Panc1 (cell line): ENCODE data around the gene MTX3. TPM values are rescaled to one million over a fixed set of nuclear protein-coding genes. Genes with fewer than 3 reads are reported as not detected.

ENCODE experiments used
- ATAC-seq: fragments of 200-7000 bp; cut with Tn5 transposase; 2 replicates; pipeline ENCODE4 v1.9.1; 2020; ENCODE audit warnings: mild to moderate bottlenecking, moderate library complexity
- BruUV-seq: library from RNA; stranded (reverse); fragments of 400-500 nt; replicated peaks from 2 replicates; lab custom pipeline; 2021; lab: Mats Ljungman, UMichigan
- CTCF ChIA-PET: fragments of 300-600 bp; sonication (Branson Sonifier 250); formaldehyde crosslinking; loops from one replicate; lab custom pipeline; 2022; ENCODE audit warnings: antibody characterized with exemption; lab: Charles Lee
- POLR2A ChIA-PET: fragments of 300-600 bp; sonication (Branson Sonifier 250); formaldehyde crosslinking; loops from one replicate; lab custom pipeline; 2022; ENCODE audit warnings: antibody characterized with exemption; lab: Charles Lee
- DNase-seq: peaks from one replicate; pipeline ENCODE4 v3.0.0-alpha.2; 2010; ENCODE audit warnings: low read depth, low spot score
- H3K27ac ChIP-seq: 2 replicates; pipeline ENCODE4 v1.5.1; 2011; ENCODE audit warnings: mild to moderate bottlenecking, low read length, inconsistent platforms
- H3K27me3 ChIP-seq: fragments of 200-500 bp; sonication (Bioruptor generic); 2 replicates; pipeline ENCODE4 v1.6.0; 2014; ENCODE audit warnings: low read length, inconsistent platforms; ENCODE audit not compliant: control insufficient read depth, insufficient read depth
- H3K36me3 ChIP-seq: fragments of 200-500 bp; sonication (Bioruptor generic); 2 replicates; pipeline ENCODE4 v1.5.1; 2014; ENCODE audit warnings: inconsistent platforms, mild to moderate bottlenecking, low read length, moderate library complexity; ENCODE audit not compliant: control insufficient read depth, insufficient read depth
- H3K4me1 ChIP-seq: 2 replicates; pipeline ENCODE4 v1.5.1; 2011; ENCODE audit warnings: inconsistent platforms, mild to moderate bottlenecking, low read length, moderate library complexity; ENCODE audit not compliant: control insufficient read depth, insufficient read depth
- H3K4me3 ChIP-seq, 2 experiments: 2 replicates each; pipeline ENCODE4 v1.5.1; 2011 to 2012; ENCODE audit warnings: low read depth in 2 of 2, low read length in 2 of 2, mild to moderate bottlenecking in 2 of 2, inconsistent platforms in 1 of 2, moderate library complexity in 1 of 2
- H3K9me3 ChIP-seq: fragments of 200-500 bp; sonication (Bioruptor generic); 2 replicates; pipeline ENCODE4 v1.5.1; 2014; ENCODE audit warnings: low read depth, mild to moderate bottlenecking, inconsistent platforms, low read length, moderate library complexity; ENCODE audit not compliant: control insufficient read depth, insufficient read depth
- POLR2AphosphoS5 ChIP-seq: IDR thresholded peaks from 2 replicates; pipeline ENCODE4 v1.6.1; 2012; ENCODE audit warnings: mild to moderate bottlenecking, low read depth, low read length, moderate library complexity
- SIN3A ChIP-seq: IDR thresholded peaks from 2 replicates; pipeline ENCODE4 v1.6.1; 2012; ENCODE audit warnings: low read depth, mild to moderate bottlenecking, low read length, moderate library complexity, borderline replicate concordance; ENCODE audit not compliant: insufficient read depth
- TCF7L2 ChIP-seq: IDR thresholded peaks from 2 replicates; pipeline ENCODE4 v1.6.1; 2011; ENCODE audit warnings: mild to moderate bottlenecking, low read depth, low read length, inconsistent platforms
- in situ Hi-C: cut with HindIII; loops from 2 replicates; pipeline ENCODE4 v1.10.0; 2016; ENCODE audit warnings: low sequenced_read_pairs, low pct_unique_long_range_greater_than_20kb
- intact Hi-C: fragments of 100-400 bp; cut with micrococcal nuclease; formaldehyde crosslinking; loops from one replicate; pipeline ENCODE4 v1.10.0; 2022; ENCODE audit not compliant: unreplicated experiment
- total RNA-seq: library from RNA; stranded (reverse); gene quantifications from one replicate; pipeline ENCODE4 v1.2.1, GENCODE V29; 2021; ENCODE audit not compliant: unreplicated experiment
- TF ChIP-seq, protein P1 (sequence below): fragments of 450-650 bp; IDR thresholded peaks from 2 replicates; pipeline ENCODE4 v1.5.1; 2017; ENCODE audit warnings: mild to moderate bottlenecking
- TF ChIP-seq, protein P2 (sequence below), 2 experiments: IDR thresholded peaks; 2 replicates each; pipeline ENCODE4 v1.6.1; 2011 to 2012; ENCODE audit warnings: low read depth in 2 of 2, control low read depth in 1 of 2, low read length in 1 of 2, mild to moderate bottlenecking in 1 of 2, moderate library complexity in 1 of 2; ENCODE audit not compliant: insufficient read depth in 1 of 2

Gene MTX3
- total RNA-seq, 1 experiment from 2014 or later, result 18.1 TPM

DNA sequence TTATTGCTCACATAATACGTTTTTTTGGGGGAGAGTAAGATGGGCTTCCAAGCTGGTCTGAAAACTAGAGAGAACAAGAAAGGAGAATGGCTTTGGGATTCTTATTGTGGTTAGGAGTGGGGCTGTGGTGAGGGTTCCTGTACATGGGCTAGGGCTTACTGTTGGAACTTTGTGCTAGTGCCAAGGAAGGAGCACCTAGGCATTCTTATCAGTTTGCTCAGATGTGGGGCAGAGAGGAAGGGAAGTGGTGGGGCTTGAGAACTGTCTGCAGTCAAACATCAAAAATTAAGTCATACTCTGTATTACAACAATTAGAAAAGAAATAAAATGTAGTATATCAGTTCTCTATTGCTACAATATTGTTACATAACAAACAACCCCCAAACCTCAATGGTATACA lies 40.0 kb upstream of the MTX3 start:
- CTCF ChIA-PET, result no interaction called here

DNA sequence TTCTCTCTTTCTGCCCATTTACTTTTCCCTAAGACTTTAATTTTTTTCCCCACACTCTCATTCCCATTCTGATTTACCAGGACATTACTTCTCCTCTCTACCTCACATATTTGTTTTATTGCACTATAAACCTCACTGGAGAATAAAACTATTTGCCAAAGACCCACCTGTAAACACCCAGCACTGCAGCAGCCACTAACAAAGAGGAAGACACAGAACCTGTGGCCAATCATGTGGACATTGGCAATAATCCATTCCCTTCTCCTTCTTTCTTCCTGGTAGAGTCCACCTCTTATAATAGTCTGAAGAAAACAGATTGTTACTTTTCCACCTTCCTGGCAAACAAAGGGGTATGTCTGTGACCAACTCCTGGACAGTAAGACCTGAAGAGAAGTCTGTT lies 35.8 kb upstream of the MTX3 start:
- POLR2A ChIA-PET, result no interaction called here
- CTCF ChIA-PET, result no interaction called here

More for the DNA sequence above, 40.0 kb upstream of the MTX3 start:
- intact Hi-C loops (no loop called here), in situ Hi-C loops (no loop called here)
- BruUV-seq, result no TSS peak
- TF ChIP-seq POLR2AphosphoS5 (no peak), TCF7L2 (no peak), SIN3A (no peak)
- TF ChIP-seq, protein P1, sequence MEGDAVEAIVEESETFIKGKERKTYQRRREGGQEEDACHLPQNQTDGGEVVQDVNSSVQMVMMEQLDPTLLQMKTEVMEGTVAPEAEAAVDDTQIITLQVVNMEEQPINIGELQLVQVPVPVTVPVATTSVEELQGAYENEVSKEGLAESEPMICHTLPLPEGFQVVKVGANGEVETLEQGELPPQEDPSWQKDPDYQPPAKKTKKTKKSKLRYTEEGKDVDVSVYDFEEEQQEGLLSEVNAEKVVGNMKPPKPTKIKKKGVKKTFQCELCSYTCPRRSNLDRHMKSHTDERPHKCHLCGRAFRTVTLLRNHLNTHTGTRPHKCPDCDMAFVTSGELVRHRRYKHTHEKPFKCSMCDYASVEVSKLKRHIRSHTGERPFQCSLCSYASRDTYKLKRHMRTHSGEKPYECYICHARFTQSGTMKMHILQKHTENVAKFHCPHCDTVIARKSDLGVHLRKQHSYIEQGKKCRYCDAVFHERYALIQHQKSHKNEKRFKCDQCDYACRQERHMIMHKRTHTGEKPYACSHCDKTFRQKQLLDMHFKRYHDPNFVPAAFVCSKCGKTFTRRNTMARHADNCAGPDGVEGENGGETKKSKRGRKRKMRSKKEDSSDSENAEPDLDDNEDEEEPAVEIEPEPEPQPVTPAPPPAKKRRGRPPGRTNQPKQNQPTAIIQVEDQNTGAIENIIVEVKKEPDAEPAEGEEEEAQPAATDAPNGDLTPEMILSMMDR, result no peak
- TF ChIP-seq, protein P2, sequence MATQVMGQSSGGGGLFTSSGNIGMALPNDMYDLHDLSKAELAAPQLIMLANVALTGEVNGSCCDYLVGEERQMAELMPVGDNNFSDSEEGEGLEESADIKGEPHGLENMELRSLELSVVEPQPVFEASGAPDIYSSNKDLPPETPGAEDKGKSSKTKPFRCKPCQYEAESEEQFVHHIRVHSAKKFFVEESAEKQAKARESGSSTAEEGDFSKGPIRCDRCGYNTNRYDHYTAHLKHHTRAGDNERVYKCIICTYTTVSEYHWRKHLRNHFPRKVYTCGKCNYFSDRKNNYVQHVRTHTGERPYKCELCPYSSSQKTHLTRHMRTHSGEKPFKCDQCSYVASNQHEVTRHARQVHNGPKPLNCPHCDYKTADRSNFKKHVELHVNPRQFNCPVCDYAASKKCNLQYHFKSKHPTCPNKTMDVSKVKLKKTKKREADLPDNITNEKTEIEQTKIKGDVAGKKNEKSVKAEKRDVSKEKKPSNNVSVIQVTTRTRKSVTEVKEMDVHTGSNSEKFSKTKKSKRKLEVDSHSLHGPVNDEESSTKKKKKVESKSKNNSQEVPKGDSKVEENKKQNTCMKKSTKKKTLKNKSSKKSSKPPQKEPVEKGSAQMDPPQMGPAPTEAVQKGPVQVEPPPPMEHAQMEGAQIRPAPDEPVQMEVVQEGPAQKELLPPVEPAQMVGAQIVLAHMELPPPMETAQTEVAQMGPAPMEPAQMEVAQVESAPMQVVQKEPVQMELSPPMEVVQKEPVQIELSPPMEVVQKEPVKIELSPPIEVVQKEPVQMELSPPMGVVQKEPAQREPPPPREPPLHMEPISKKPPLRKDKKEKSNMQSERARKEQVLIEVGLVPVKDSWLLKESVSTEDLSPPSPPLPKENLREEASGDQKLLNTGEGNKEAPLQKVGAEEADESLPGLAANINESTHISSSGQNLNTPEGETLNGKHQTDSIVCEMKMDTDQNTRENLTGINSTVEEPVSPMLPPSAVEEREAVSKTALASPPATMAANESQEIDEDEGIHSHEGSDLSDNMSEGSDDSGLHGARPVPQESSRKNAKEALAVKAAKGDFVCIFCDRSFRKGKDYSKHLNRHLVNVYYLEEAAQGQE (IDR thresholded peaks at IDR 0.05; ENCODE audit: insufficient read depth in 1 of 2, low read depth in 2 of 2, low read length in 1 of 2), result no peak
- Histone ChIP-seq H3K27me3 (peaks cover 23% of the 10 kb centered on the region), H3K9me3 (no peaks in the 10 kb centered on the region), H3K4me3 (no peak overlapping the region), H3K27ac (no peak overlapping the region), H3K4me1 (no peaks in the 10 kb centered on the region; the same call in 1 of the 2 replicates), H3K36me3 (no peaks in the 10 kb centered on the region)
- POLR2A ChIA-PET, result no interaction called here
- no peak for DNase-seq
- ATAC-seq, result no peak

DNA sequence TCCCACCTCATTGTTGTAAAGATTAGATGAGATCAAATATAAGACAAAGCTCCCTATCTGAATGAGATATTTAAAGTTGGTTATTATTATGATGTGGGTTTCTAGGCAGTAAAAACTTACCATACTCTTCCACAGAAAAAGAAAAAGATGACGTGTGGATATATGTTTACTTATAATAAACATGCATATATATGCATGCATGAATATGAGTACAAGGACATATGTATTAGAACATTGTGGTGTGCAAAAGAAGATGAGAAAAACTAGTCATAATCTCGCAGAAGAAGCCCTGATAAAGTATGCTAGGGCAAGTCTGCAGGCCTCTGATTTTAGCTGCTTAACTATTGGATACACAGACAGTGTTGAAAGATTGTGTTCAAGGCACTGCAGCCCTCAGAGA lies 34.0 kb upstream of the MTX3 start:
- ATAC-seq (no peak), DNase-seq (no peak)
- POLR2A ChIA-PET, result interaction anchor here (0.6 kb wide), 1 partner anchor 522 kb away, joined by 25 read pairs; no protein-coding TSS in a partner anchor
- intact Hi-C loops, result no loop called here
- H3K4me3 ChIP-seq, result no peak overlapping the region
- CTCF ChIA-PET, result no interaction called here
- no peaks in the 10 kb centered on the region for H3K9me3 ChIP-seq
- H3K27ac ChIP-seq, result no peak overlapping the region
- no peaks in the 10 kb centered on the region for H3K4me1 ChIP-seq
- H3K36me3 ChIP-seq, result no peaks in the 10 kb centered on the region
- peaks cover 22% of the 10 kb centered on the region for H3K27me3 ChIP-seq
- in situ Hi-C loops, result no loop called here
- TF ChIP-seq SIN3A, result no peak
- no peak for TF ChIP-seq TCF7L2
- no peak for TF ChIP-seq POLR2AphosphoS5
- TF ChIP-seq, protein P1, result no peak
- TF ChIP-seq, protein P2 (IDR thresholded peaks at IDR 0.05; ENCODE audit: insufficient read depth in 1 of 2, low read depth in 2 of 2, low read length in 1 of 2), result no peak
- no TSS peak for BruUV-seq

More for the DNA sequence above, 35.8 kb upstream of the MTX3 start:
- no peak overlapping the region for H3K4me3 ChIP-seq
- intact Hi-C loops, result no loop called here
- BruUV-seq, result no TSS peak
- H3K36me3 ChIP-seq, result no peaks in the 10 kb centered on the region
- H3K27ac ChIP-seq, result no peak overlapping the region
- no peak for ATAC-seq
- no peaks in the 10 kb centered on the region for H3K4me1 ChIP-seq
- no peak for TF ChIP-seq POLR2AphosphoS5
- no peak for DNase-seq
- in situ Hi-C loops, result no loop called here
- peaks cover 15% of the 10 kb centered on the region for H3K27me3 ChIP-seq
- no peaks in the 10 kb centered on the region for H3K9me3 ChIP-seq
